Measurements from ENCODE around the gene THUMPD3.

THUMPD3 gene

DNA sequence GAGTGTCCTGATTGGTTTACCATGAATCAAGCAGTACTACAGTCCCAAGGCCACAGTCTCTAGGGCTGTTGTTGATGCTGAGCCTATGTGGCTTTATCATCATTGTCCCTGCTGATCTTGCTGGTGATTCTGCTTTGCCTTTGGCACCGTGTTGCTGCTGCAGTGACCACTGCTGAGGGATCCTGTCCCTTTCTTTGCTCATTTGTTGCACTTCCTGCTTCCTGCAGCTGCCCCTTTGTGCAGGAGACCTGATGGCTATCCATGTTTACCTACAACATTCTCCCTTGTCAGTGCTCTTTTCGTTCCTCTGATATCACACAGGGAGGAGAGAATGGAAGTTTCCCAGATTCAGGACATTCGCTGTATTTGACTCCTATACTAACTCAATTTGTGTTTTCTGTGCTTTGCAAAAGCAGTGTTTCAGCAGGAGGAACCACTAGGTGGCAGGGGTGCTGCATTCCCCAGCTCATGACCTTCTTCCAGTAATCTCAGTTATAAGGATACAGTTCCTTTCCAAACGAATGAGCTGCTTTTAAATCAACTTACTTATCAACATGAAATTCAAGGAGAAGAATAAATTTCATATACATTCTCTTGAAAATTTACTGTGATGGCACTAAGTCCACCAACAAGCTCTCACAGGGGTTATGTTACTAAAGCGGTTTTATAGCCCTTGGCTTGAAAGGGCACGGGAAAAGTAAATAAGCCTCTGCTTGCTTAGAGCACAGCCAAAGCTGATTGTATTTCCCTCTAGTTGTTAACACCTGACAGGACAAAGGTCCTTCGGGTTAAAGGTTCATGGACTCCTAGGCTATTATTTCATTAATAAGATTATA lies 9.7 kb upstream of the THUMPD3 start:
- DNase-seq (ENCODE audit: low spot score), result peak; percentile 63

- no peak for DNase-seq (ENCODE audit: low spot score)
Measured at GRCh38 chr3:9361691-9362388, 1.0 kb upstream of the THUMPD3 start.

DNA sequence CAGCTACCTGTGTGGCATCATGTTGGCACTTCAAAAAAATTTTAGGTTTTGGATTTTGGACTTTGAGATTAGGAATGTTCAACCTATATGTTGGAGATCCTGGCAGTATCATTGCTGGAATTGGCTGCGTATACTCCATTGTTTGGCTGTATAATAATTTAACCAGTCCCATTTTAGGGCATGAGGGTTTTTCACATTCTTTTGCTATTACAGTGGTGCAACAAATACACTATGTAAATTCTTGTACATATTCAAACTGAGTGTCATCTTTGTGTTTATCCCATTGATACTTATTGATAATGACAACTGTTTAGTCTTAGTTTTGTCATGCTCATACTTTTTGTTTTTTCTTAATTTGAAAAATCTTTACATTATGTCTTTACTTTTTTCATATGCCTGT lies 6.7 kb downstream of the THUMPD3 start:
- DNase-seq (ENCODE audit: low spot score), result no peak

DNA sequence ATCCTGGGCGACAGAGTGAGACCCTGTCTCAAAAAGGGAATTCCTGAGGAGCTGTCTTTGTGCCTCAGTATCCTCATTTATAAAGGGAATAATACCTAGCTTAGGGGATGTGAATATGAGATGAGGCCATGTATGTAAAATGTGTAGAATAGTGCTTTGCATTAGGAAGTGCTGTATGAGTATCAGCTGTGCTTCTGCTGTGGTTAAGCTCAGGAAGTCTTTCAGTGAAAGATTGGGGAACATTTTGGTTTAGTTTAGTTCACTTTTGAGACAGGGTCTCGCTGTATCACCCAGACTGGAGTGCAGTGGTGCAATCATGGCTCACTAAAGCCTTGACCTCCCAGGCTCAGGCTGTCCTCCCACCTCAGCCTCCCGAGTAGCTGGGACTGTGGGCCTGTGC lies 10.6 kb downstream of the THUMPD3 start:
- no peak for DNase-seq (ENCODE audit: low spot score)

DNA sequence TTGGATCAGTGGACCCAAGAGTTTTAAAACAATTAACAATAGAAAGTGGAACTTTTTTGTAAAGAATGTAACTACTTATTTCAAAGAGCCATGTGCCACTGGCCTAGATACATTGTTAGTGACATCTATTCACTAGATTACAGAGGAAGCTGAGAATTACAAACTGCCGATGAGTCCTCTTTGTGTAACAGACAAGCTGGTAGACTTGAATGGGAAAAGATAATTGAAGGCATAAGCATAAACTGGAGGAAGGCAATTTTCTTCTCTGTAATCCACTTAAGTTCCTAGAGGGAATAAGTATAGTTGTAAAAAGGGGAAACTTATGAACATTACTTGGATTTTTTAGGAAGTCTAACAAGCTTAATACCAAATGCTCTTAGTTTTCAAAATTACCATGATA lies 15.1 kb downstream of the THUMPD3 start:
- DNase-seq (ENCODE audit: low spot score), result no peak

DNA sequence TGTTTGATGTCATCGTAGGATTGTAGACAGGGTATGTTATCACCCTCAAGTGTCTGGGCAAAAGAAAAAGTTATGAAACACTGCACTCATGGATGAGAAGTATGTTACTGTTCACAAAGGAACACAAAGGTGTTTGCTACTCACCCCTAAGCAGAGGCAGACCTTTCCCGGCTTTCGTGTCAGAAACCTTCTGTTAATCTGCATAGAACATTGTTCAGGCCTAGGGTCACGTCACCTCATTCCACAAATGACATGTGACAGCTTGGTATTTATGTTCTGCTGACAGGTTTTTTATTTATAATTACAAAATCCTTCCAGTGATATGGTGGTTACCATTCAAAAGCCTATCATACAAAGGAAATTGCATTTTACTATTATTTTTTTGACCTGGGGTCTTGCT lies 16.5 kb downstream of the THUMPD3 start:
- DNase-seq (ENCODE audit: low spot score), result no peak

DNA sequence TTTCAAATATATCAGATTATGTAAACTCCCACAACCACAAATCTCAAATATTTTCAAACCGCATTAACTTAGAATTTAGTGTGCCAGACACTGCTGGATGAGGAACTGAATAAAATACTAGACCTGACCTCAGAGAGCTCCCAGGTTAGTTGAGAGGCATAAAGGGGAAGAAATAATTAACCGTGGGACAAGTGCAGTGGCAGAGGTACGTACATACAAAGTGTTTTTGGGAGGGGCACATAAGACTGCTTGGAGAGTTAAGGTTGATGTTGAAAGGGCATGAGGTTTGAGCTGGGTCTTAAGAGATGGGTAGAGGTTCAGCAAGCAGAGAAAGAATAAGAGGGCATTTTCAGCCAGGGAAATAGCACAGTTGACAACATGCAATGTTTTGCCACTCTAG lies 17.2 kb downstream of the THUMPD3 start:
- no peak for DNase-seq (ENCODE audit: low spot score)

DNA sequence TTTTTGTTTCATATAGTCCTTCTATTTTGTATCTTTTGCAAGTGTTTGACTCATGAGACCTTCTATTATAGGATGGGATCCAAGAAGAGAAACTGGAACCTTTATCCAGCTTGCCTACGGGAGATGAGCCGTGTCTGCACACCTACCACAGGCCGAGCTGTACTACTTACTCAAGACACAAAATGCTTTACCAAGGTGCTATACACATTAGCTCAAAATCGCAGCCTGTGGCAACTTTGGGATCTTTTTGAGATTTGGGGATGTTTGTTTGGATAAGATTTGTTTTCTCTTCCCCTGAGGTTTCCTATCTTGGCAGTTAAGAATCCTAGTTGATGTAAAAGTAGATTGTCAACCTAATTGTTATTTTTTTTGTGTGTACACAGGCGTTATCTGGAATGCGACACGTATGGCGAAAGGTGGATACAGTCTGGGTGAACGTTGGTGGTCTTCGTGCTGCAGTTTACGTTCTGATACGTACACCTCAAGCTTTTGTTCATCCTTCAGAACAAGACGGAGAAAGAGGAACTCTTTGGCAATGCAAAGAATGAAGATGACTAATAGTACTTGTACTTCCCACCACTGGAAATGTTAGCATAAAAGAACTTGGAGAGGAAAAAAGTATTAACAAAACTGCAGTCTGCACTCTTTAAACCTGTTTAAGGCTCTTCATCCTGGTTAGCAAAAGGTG lies 21.4 kb downstream of the THUMPD3 start:
- DNase-seq (ENCODE audit: low spot score), result no peak

- DNase-seq (ENCODE audit: low spot score), result no peak
Measured at GRCh38 chr3:9385187-9386077, 22.6 kb downstream of the THUMPD3 start.

GRCh38 chr3:9386078-9386459 lies 23.2 kb downstream of the THUMPD3 start:
- DNase-seq (ENCODE audit: low spot score), result no peak

DNA sequence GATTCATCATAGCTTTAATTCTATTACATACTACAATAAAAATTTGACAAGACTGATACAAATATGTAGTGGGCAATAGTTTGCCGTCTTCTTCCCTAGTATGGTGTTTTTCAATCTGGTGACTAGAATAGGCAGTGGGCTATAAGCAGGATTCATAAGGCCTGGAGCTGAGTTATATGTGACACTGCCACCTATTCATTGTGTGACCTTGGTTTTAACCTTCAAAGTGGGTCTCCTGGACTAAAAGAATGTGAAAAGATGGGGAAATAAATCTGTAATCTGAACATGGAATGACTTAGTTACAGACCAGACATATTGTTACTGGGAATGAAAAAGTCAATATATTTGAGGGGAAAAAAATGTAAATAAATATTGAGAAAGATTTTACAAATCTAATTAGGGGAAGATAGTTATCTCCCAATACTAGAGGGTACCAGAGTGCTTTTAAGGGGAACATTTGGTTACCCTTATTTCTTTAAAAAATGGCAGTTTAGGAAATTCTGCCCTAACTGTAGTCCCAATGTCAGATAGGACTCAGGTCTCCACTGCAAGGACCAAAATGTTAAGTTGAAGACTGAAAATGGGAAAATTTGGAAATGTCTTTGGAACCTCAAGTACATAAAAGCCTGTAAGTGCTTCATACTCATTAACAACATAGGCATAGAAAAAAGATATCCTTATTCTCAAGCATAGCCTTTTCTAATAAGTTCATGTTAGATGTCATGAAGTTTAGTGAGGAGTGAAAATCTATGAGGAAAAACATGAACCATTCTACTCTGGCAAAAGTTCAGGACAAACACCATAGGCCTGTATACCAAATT lies 23.9 kb downstream of the THUMPD3 start:
- DNase-seq (ENCODE audit: low spot score), result no peak

DNA sequence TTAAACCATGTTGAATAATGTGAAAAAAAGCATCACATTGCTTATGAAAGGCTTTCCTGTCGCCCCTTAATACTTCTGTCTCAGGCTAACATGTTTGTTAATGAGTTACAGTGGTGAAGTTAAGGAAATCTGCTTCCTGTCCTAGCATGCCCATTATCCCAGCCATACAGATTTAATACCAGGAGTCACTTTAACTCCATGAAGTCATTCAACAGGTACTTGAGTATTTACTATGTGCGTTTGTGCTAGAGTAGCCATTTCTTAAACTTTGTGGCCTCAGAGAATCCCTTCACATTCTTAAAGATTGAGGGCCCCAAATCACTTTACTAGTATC lies 24.4 kb downstream of the THUMPD3 start:
- DNase-seq (ENCODE audit: low spot score), result no peak

GRCh38 chr3:9388142-9388541 lies 25.3 kb downstream of the THUMPD3 start:
- DNase-seq (ENCODE audit: low spot score), result no peak

- no peak for DNase-seq (ENCODE audit: low spot score)
Measured at GRCh38 chr3:9388562-9389272, 25.9 kb downstream of the THUMPD3 start.

DNA sequence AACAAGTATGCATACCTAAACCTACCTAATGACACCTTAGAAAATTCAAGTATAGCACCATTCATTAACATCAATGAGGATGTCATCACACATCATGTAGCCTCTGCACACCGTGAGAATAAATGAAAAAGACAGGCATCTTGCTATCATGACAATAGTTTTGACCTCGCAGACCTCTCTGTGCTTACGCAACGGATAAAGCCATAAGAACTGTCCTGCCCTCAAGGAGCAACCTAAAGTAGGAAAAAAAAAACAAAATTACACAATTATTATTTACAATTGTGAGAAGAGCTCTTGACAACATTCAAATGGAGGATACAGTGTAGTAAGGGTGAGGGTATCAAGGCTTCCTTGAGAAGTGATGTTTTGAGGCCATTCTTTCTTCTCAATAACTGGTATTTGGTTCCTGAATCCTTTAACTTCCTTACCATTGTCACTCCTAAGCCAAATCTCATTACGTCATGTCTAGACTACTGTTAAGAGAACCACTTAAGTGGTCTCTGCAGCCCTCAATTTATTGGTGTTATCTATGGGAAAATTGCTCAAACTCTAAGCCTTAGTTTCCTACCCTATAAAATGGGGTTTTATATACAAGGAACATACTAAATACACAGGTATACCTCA lies 27.5 kb downstream of the THUMPD3 start:
- DNase-seq (ENCODE audit: low spot score), result no peak

- DNase-seq (ENCODE audit: low spot score), result no peak
Measured at GRCh38 chr3:9392041-9392440, 29.2 kb downstream of the THUMPD3 start.

- no peak for DNase-seq (ENCODE audit: low spot score)
Measured at GRCh38 chr3:9395570-9396300, 32.9 kb downstream of the THUMPD3 start.

DNA sequence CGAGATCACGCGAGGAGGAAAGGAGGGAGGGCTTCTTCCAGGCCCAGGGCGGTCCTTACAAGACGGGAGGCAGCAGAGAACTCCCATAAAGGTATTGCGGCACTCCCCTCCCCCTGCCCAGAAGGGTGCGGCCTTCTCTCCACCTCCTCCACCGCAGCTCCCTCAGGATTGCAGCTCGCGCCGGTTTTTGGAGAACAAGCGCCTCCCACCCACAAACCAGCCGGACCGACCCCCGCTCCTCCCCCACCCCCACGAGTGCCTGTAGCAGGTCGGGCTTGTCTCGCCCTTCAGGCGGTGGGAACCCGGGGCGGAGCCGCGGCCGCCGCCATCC lies 33.4 kb downstream of the THUMPD3 start:
- DNase-seq (ENCODE audit: low spot score), result peak; percentile 98
